Measurements from ENCODE around the gene KIF11. TPM values are rescaled to one million over a fixed set of nuclear protein-coding genes. Genes with fewer than 3 reads are reported as not detected.

Gene KIF11
- total and polyA plus RNA-seq, 9 of the 15 experiments (the other 6 are each of a cell fraction or from before 2014, with no cell fraction given): 11.3 to 54.4 (median 29.2) TPM

DNA sequence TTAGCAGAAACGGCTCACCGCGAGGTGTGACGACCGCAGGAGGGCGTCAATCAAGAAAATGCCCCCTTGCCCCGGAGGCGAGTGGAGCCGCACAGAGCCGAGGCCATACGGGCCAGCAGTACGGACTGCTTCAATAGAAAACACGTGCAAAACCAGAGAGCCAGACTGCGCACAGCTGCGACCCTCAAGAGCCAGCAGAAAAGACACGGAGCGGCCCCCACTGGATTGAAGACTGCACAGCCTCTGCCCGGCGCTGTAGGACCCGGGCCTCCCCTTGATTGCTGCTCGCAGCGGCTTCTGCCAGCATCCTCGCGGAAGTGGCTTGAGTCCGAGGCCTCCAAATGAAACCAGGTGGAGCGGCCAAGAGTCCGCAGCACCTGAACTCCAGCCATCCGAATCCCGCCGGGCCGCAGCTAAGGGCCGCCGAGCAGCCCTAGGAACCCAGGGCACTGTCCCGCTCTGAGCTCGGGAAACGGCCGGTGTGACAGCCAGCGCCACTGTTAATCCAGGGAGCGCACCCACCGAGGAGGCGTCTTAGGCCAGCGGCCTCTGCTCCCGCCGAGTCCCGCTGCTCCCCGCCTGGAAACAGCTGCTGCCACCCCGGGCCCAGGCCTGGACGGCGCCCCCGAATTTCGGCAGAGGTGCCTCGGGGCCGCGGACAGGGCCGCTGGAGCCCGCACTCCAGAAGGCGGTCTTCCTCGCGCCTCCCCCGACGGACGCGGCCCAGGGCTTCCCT lies 96.2 kb downstream of the KIF11 start (continued):
- TF ChIP-seq, protein P1, sequence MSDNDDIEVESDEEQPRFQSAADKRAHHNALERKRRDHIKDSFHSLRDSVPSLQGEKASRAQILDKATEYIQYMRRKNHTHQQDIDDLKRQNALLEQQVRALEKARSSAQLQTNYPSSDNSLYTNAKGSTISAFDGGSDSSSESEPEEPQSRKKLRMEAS (CRISPR knock-in tag; IDR thresholded peaks at IDR 0.05): no peak; the same call in 1 of the 2 replicates
- TF ChIP-seq, protein P2, sequence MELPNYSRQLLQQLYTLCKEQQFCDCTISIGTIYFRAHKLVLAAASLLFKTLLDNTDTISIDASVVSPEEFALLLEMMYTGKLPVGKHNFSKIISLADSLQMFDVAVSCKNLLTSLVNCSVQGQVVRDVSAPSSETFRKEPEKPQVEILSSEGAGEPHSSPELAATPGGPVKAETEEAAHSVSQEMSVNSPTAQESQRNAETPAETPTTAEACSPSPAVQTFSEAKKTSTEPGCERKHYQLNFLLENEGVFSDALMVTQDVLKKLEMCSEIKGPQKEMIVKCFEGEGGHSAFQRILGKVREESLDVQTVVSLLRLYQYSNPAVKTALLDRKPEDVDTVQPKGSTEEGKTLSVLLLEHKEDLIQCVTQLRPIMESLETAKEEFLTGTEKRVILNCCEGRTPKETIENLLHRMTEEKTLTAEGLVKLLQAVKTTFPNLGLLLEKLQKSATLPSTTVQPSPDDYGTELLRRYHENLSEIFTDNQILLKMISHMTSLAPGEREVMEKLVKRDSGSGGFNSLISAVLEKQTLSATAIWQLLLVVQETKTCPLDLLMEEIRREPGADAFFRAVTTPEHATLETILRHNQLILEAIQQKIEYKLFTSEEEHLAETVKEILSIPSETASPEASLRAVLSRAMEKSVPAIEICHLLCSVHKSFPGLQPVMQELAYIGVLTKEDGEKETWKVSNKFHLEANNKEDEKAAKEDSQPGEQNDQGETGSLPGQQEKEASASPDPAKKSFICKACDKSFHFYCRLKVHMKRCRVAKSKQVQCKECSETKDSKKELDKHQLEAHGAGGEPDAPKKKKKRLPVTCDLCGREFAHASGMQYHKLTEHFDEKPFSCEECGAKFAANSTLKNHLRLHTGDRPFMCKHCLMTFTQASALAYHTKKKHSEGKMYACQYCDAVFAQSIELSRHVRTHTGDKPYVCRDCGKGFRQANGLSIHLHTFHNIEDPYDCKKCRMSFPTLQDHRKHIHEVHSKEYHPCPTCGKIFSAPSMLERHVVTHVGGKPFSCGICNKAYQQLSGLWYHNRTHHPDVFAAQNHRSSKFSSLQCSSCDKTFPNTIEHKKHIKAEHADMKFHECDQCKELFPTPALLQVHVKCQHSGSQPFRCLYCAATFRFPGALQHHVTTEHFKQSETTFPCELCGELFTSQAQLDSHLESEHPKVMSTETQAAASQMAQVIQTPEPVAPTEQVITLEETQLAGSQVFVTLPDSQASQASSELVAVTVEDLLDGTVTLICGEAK (IDR thresholded peaks at IDR 0.05): no peak
- TF ChIP-seq, protein P2 (CRISPR knock-in tag; IDR thresholded peaks at IDR 0.05): no peak
- TF ChIP-seq KHSRP (IDR thresholded peaks at IDR 0.05) (no peak), FOXM1 (IDR thresholded peaks at IDR 0.05; ENCODE audit: low read depth) (no peak), FOXM1 (CRISPR knock-in tag; IDR thresholded peaks at IDR 0.05; ENCODE audit: low read depth) (no peak), RBBP5 (IDR thresholded peaks at IDR 0.05; ENCODE audit: borderline replicate concordance, insufficient read depth, low read length, poor library complexity, severe bottlenecking) (peak; percentile 79), RAD21 (CRISPR knock-in tag; conservative IDR thresholded peaks at IDR 0.05 in 1 of 2, IDR thresholded peaks at IDR 0.05 in 1 of 2) (peak in 1 of 2 experiments; percentile 28; a peak in 2 of 4 replicates), ZNF274 (IDR thresholded peaks at IDR 0.05; ENCODE audit: borderline replicate concordance, low read depth, low read length) (no peak), CXXC5 (CRISPR knock-in tag; IDR thresholded peaks at IDR 0.05) (peak; percentile 33; the same call in 1 of the 2 replicates), CHD2 (IDR thresholded peaks at IDR 0.05; ENCODE audit: low read depth, low read length) (no peak), BCOR (IDR thresholded peaks at IDR 0.05) (no peak), STAT5A (IDR thresholded peaks at IDR 0.05; ENCODE audit: borderline replicate concordance, low read length) (no peak), CREB1 (IDR thresholded peaks at IDR 0.05) (no peak), CREB1 (CRISPR knock-in tag; IDR thresholded peaks at IDR 0.05) (no peak)
- TF ChIP-seq, protein P3, sequence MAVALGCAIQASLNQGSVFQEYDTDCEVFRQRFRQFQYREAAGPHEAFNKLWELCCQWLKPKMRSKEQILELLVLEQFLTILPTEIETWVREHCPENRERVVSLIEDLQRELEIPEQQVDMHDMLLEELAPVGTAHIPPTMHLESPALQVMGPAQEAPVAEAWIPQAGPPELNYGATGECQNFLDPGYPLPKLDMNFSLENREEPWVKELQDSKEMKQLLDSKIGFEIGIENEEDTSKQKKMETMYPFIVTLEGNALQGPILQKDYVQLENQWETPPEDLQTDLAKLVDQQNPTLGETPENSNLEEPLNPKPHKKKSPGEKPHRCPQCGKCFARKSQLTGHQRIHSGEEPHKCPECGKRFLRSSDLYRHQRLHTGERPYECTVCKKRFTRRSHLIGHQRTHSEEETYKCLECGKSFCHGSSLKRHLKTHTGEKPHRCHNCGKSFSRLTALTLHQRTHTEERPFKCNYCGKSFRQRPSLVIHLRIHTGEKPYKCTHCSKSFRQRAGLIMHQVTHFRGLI (CRISPR knock-in tag; IDR thresholded peaks at IDR 0.05): no peak
- TF ChIP-seq, protein P4, sequence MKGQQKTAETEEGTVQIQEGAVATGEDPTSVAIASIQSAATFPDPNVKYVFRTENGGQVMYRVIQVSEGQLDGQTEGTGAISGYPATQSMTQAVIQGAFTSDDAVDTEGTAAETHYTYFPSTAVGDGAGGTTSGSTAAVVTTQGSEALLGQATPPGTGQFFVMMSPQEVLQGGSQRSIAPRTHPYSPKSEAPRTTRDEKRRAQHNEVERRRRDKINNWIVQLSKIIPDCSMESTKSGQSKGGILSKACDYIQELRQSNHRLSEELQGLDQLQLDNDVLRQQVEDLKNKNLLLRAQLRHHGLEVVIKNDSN (CRISPR knock-in tag; IDR thresholded peaks at IDR 0.05): no peak

All from K562 (cell line).